NCI-H187 (cell line): ENCODE measurements around the gene SIRT3.
A peak's percentile ranks its signal among the peaks of the same experiment; 100 is the strongest.

Source experiments
- DNase-seq, 2 experiments: peaks; one replicate each; lab custom pipeline; 2025; lab: John Stamatoyannopoulos, UW

Gene SIRT3

DNA sequence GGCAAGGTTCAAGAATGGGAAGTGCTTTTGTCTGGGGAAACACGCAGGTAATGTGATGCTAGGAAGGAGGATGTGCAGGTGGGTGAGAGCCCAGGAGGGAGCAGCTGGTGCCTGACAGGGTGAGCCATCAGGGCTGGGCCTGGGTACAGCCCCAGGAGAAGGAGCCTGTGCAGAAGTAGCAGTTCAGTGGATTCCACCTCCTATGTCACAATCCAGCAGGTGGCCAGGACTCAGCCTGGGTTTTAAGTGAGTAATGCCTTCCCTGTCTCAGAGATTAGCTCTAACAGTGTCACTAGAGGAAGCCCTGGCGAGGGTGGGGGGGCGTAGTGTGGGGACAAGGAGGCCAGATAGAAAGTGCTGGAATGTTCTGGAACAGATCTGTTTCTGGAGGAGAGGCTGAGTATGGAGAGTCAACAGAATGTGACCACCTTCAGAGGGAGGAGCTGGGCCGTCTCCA, 20.5 kb downstream of the SIRT3 start:
- no peak for DNase-seq

GRCh38 chr11:214083-214482, 22.1 kb downstream of the SIRT3 start:
- DNase-seq: no peak

DNA sequence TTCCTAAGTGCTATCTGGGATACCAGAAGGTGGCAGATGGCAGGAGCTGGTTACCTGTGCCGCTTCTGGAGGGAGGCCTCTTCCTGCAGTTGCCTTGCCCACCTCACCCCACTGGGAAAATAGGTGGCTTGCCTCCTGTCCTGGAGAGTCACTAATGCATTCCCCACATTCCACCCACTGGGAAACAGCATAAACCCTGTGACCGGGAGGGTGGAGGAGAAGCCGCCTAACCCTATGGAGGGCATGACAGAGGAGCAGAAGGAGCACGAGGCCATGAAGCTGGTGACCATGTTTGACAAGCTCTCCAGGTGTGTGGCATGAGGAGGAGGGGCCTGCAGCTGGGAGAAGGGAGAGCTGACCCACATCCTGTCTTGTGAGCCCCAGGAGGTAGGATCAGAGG, 23.0 kb downstream of the SIRT3 start:
- DNase-seq: no peak

DNA sequence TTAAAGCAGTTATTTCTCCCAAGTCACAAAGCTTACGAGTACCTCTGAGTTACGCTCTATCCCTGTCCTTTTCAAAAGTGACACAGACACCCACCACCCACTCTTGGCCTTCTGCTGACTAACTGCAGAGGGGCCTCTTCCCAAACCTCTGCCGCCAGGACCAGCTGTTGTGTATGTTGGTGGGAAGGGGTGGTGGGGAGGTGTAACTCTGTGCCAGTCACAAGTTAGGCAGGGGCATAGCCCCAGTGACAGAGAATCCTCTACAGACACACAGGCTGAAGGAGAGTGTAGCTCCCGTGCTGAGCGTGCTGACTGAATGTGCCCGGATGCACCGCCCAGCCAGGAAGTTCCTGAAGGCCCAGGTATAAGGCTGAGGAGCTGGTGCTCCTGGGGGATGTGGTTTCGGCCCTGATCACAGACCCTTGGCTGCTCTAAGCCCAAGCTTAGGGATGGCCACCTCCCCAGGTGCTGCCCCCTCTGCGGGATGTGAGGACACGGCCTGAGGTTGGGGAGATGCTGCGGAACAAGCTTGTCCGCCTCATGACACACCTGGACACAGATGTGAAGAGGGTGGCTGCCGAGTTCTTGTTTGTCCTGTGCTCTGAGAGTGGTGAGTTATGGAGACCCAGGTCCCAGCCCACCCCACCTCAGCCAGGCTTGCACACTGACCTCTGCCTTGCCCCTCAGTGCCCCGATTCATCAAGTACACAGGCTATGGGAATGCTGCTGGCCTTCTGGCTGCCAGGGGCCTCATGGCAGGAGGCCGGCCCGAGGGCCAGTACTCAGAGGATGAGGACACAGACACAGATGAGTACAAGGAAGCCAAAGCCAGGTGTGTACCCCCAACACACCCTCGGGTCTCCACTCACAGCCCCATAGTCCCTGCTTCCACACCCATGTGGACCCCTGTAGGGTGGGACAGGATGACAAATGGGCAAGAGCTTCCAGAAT, 23.7 kb downstream of the SIRT3 start:
- DNase-seq: no peak

- DNase-seq: no peak
Observed at GRCh38 chr11:211741-212140, 24.4 kb downstream of the SIRT3 start.

GRCh38 chr11:211295-211694, 24.8 kb downstream of the SIRT3 start:
- no peak for DNase-seq

- no peak for DNase-seq
Observed at GRCh38 chr11:210803-211180, 25.4 kb downstream of the SIRT3 start.

- no peak for DNase-seq
Observed at GRCh38 chr11:210122-210802, 25.9 kb downstream of the SIRT3 start.

DNA sequence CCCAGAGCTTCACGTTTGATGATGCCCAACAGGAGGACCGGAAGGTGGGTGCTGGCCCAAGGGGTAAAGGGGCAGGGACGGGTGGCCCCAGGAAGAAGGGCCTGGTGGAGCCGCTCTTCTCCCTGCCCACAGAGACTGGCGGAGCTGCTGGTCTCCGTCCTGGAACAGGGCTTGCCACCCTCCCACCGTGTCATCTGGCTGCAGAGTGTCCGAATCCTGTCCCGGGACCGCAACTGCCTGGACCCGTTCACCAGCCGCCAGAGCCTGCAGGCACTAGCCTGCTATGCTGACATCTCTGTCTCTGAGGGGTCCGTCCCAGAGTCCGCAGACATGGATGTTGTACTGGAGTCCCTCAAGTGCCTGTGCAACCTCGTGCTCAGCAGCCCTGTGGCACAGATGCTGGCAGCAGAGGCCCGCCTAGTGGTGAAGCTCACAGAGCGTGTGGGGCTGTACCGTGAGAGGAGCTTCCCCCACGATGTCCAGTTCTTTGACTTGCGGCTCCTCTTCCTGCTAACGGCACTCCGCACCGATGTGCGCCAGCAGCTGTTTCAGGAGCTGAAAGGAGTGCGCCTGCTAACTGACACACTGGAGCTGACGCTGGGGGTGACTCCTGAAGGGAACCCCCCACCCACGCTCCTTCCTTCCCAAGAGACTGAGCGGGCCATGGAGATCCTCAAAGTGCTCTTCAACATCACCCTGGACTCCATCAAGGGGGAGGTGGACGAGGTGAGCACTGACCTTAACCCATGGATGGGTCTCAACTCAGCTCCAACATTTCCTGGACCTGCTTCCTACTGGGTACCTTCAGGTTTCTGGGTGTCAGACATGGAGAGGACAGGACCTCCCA, 26.6 kb downstream of the SIRT3 start:
- DNase-seq: no peak

DNA sequence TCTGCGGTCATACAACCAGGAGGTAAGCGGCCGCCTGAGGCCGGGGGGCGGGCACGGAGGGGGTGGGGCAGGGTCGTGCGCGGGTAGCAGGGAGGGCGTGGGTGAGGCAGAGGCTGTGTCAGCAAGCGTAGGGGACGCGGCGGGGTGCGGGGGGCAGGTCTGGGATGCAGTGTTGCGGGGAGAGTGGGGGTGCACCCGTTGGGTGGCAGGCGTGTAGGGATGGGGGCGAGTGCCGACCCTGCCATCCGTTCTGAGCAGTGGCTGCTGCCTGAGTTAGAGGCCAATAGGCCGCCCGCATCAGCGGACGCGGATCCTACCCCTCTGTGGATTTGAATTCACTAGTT, 27.3 kb downstream of the SIRT3 start:
- DNase-seq: no peak

DNA sequence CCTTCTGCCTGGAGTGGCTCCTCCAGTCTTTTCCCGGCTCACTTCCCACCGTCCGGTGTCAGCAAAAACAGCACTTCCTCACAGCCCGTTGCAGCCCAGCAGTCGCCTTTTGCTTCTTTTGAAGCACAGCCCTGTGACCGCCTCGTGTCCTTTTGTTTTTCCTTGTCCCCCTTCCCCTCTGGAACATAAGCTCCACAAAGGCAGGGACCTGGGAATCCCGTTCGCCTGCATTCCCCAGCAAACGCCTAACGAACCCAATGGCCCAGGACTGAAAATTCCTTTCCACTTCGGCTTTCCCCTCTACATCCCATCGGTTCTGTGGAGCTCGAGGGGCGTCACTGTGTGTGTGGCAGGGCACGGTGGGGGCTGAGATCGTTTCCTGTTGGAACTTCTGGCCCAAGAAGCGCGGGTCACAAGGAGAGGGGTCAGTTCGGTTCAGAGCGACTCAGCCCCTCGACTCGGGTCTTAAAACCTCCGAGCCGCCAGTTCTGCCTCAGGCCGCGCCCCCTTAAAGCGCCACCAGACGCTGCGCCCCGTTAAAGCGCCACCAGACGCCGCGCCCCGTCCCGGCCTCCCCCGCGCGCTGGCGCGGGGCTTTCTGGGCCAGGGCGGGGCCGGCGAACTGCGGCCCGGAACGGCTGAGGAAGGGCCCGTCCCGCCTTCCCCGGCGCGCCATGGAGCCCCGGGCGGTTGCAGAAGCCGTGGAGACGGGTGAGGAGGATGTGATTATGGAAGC, 27.8 kb downstream of the SIRT3 start:
- peak; percentile 28 to 68 for DNase-seq

- no peak for DNase-seq
Observed at GRCh38 chr11:207863-208180, 28.3 kb downstream of the SIRT3 start.

DNA sequence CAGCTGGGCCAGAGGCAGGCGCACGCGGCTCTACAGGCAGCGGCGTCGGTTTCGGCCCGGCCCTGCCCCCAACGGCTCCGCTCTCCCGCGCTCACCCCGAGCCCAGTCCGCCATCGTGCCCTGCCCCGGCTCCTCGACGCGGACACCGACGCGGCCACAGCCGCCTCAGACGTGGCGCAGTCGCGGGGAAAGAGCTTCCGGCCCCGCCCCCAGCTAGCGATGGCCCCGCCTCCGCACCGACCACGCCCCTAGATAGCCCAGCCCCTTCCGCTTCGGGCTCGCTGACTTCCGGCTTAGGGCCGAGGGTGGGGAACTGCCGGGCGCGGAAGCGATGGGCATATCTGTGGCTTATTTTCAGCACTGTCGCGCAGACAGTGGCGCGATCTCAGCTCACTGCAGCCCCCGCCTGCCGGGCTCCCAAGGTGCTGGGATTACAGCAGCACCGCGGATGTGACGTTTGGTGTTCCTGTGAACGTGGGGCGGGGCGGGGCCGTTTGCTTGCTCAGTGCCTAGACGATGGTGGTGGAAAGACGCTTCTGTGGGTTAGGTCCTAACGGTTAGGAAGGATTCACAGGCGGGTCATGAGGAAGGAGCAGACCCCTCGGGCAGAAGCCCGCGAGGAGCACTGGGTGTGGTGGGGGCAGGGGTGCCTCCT, 28.8 kb downstream of the SIRT3 start, which contains the start of the genes BET1L and RIC8A:
BET1L (minus strand) TSS at position 192 of the 655 bp plus-strand sequence; CDS start at position 114, 78 bp downstream.
RIC8A (plus strand) TSS at position 501 of the 655 bp plus-strand sequence. CDS start 1,147 bp downstream, outside the sequence.
- DNase-seq: peak; percentile 92 to 93

DNA sequence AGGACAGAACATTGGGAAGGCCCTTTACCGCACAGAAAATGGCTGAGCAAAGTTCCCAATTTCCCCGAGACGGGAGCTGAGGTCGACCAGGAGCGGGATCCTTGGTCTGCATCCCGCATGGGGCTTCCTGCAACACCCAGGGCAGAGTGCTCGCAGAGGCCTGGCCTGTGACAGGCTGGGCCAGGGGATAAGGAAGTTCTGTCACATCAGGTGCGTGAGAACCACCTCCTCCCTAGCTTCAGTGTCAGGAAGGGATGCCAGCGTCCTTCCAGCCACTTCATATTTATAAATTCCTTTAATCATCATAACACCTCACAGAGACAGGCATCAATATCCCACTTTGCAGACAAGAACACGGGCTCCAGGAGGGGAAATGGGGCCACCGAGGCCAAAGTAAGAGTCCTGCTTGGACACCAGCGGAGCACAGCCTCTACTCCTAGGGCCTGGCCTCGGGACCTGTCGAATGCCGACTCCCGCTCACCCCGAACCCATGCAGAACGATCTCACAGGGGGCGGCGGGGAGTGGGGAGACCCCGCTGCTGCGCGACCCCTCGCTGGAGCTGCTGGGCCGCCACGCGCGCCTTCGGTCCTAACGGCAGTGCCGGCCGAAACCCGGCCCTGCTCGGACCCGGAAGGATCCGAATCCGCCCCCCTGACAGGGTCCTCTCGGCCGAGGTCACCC, 29.5 kb downstream of the SIRT3 start:
- no peak for DNase-seq

DNA sequence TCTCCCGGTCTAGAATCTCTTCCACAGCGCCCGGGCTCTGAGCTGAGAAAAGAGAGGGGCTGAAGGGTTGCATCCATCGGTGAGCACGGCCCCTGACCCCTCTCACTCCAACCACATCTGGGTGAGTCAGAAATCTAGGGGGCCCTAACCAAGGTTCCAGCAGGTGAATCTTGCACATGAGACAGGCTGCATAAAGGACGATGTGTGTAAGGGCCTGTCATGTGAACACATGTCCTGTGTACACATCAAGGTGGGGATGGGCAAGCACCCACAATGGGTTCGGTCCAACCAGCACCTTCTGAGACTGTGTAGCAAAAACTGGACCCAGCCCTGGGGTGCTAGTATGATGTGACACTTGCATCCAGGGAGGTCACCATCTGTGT, 30.1 kb downstream of the SIRT3 start:
- no peak for DNase-seq

GRCh38 chr11:205221-206001, 30.7 kb downstream of the SIRT3 start:
- no peak for DNase-seq

DNA sequence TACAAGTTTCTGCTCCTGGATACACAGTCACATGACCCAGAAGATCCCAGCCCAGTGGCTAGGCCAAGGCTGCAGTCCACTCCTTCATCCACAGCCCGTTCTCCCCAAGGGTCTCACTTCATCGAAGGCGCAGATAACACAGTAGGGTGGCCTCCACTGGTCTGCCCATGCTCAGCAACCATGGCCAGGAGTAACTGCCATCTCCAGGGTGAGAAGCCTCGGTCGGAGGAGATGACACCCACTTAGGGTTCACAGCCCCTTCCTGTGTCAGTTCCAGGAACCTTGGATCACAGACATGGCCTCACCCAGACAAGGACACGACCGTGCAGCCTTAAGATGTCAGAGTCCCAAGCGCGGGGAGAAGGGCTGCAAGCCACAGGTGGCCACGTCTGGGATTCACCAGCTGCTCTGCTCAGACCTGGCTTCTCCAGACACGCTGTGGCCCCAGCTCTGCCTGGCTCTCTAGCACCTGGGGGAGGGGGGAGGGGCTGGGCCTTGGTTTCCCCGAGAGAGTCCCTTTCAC, 31.5 kb downstream of the SIRT3 start:
- no peak for DNase-seq

DNA sequence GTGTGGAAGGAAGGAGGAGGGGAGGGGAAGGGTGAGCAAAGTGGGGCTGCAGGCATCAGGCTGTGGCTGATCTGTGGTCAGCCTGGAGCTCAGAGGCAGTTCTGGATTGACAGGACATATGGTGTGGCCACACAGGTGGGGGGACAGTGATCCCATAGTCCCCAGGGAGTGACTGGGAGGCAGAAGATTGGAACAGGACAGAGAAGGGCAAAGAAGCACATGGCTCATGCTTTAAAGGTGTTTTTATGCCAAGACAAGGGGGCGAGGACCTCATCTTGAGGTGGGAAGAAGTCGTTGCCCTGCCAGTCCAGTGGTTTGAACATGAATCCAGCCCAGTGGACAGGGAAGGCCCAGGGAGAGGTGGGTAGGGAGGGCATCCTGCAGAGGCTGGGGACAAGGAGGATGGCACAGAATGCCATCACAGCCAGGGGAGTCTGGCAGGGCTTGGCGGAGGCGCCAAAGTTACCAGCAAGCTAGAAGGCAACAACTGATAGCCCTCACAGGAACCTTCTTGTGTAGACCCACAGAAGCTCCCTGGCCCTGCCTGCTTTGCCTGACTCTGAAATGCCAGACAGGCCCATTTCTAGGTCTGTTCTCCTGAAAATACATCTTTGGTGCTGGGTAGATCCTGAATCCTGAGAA, 32.1 kb downstream of the SIRT3 start:
- no peak for DNase-seq
